Measurements from ENCODE around the gene CCDC188.

CCDC188 gene

GRCh38 chr22:20192293-20192971 is 41.6 kb upstream of the CCDC188 start:
- no peak for TF ChIP-seq SPI1 (IDR thresholded peaks at IDR 0.05; ENCODE audit: borderline replicate concordance, low read depth)
- Histone ChIP-seq H3K27me3 (ENCODE audit: insufficient read depth, poor library complexity, severe bottlenecking) (no peaks in the 10 kb centered on the region), H3K4me3 (replicated peaks; ENCODE audit: insufficient read depth, low read length) (no peak overlapping the region), H3K27ac (replicated peaks) (no peak overlapping the region)
- no peak for DNase-seq (ENCODE audit: low read depth in 1 of 2, low spot score in 1 of 2)

GRCh38 chr22:20191803-20192202 is 40.9 kb upstream of the CCDC188 start:
- Histone ChIP-seq H3K27ac (replicated peaks) (no peak overlapping the region), H3K27me3 (ENCODE audit: insufficient read depth, poor library complexity, severe bottlenecking) (no peaks in the 10 kb centered on the region), H3K4me3 (replicated peaks; ENCODE audit: insufficient read depth, low read length) (no peak overlapping the region)
- no peak for TF ChIP-seq CTCF (IDR thresholded peaks at IDR 0.05; ENCODE audit: insufficient read depth, low read length)
- TF ChIP-seq POLR2AphosphoS5 (IDR thresholded peaks at IDR 0.05; ENCODE audit: low read depth), result no peak
- no peak for TF ChIP-seq SPI1 (IDR thresholded peaks at IDR 0.05; ENCODE audit: borderline replicate concordance, low read depth)
- no peak for TF ChIP-seq REST (IDR thresholded peaks at IDR 0.05; ENCODE audit: insufficient replicate concordance, low read depth)
- TF ChIP-seq GABPA (IDR thresholded peaks at IDR 0.05; ENCODE audit: low read depth), result no peak
- no peak for DNase-seq (ENCODE audit: low read depth in 1 of 2, low spot score in 1 of 2)

GRCh38 chr22:20191000-20191515 is 40.2 kb upstream of the CCDC188 start:
- TF ChIP-seq CTCF (IDR thresholded peaks at IDR 0.05; ENCODE audit: insufficient read depth, low read length) (no peak), GABPA (IDR thresholded peaks at IDR 0.05; ENCODE audit: low read depth) (no peak), REST (IDR thresholded peaks at IDR 0.05; ENCODE audit: insufficient replicate concordance, low read depth) (no peak), POLR2AphosphoS5 (IDR thresholded peaks at IDR 0.05; ENCODE audit: low read depth) (no peak), SPI1 (IDR thresholded peaks at IDR 0.05; ENCODE audit: borderline replicate concordance, low read depth) (no peak)
- Histone ChIP-seq H3K27me3 (ENCODE audit: insufficient read depth, poor library complexity, severe bottlenecking) (no peaks in the 10 kb centered on the region), H3K27ac (replicated peaks) (no peak overlapping the region)

GRCh38 chr22:20188567-20188877 is 37.7 kb upstream of the CCDC188 start:
- DNase-seq (ENCODE audit: low read depth in 1 of 2, low spot score in 1 of 2), result no peak
- Histone ChIP-seq H3K27ac (replicated peaks) (no peak overlapping the region), H3K4me3 (replicated peaks; ENCODE audit: insufficient read depth, low read length) (no peak overlapping the region), H3K27me3 (ENCODE audit: insufficient read depth, poor library complexity, severe bottlenecking) (no peaks in the 10 kb centered on the region)
- TF ChIP-seq SPI1 (IDR thresholded peaks at IDR 0.05; ENCODE audit: borderline replicate concordance, low read depth) (no peak), POLR2AphosphoS5 (IDR thresholded peaks at IDR 0.05; ENCODE audit: low read depth) (no peak)

More at GRCh38 chr22:20191000-20191515, 40.2 kb upstream of the CCDC188 start:
- H3K4me3 ChIP-seq (replicated peaks; ENCODE audit: insufficient read depth, low read length), result no peak overlapping the region
- DNase-seq (ENCODE audit: low read depth in 1 of 2, low spot score in 1 of 2), result no peak
